ENCODE data around the gene IGFLR1.

DNA sequence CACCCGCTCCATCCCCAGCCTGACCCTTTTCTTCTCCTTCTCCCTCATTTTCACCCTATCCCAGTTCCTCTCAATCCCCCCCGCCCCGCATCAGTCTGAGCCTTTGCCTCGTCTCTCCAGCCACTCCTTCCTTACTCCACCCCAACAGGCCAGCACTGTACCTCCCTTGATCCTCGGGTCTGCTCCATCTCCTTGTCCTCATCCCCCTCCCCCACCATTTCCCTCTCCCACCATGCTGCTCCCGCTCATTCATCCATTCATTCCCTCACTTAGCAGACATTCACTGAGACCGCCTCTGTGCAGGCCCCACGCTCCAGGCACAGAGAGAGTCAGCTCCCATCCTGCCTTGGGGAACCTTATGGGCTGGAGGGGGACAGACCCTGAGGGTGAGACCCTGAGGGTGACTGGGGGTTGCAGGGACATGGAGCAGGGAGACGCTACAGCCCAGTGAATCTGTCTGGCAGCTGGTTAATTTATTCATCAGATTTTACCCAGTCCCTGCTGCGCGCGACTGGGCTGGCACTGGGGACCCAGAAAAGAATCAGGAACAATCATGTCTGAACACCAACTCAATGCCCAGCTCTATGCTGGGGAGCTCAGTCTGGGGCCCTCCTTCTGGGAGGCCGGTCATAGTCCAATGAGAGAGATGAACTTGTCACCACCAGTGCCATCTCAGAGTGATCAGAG is 34.0 kb upstream of the IGFLR1 start:
- TF ChIP-seq, protein P1, sequence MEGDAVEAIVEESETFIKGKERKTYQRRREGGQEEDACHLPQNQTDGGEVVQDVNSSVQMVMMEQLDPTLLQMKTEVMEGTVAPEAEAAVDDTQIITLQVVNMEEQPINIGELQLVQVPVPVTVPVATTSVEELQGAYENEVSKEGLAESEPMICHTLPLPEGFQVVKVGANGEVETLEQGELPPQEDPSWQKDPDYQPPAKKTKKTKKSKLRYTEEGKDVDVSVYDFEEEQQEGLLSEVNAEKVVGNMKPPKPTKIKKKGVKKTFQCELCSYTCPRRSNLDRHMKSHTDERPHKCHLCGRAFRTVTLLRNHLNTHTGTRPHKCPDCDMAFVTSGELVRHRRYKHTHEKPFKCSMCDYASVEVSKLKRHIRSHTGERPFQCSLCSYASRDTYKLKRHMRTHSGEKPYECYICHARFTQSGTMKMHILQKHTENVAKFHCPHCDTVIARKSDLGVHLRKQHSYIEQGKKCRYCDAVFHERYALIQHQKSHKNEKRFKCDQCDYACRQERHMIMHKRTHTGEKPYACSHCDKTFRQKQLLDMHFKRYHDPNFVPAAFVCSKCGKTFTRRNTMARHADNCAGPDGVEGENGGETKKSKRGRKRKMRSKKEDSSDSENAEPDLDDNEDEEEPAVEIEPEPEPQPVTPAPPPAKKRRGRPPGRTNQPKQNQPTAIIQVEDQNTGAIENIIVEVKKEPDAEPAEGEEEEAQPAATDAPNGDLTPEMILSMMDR (IDR thresholded peaks at IDR 0.05), result no peak
- TF ChIP-seq POLR2A (IDR thresholded peaks at IDR 0.05), result no peak
